GM21786 (cell line): ENCODE results near the gene PRUNE2.

Experiments
- ATAC-seq: cut with Tn5 transposase; IDR thresholded peaks from one replicate; pipeline ENCODE4 v1.9.1; 2021; ENCODE audit not compliant: unreplicated experiment

Gene PRUNE2

DNA sequence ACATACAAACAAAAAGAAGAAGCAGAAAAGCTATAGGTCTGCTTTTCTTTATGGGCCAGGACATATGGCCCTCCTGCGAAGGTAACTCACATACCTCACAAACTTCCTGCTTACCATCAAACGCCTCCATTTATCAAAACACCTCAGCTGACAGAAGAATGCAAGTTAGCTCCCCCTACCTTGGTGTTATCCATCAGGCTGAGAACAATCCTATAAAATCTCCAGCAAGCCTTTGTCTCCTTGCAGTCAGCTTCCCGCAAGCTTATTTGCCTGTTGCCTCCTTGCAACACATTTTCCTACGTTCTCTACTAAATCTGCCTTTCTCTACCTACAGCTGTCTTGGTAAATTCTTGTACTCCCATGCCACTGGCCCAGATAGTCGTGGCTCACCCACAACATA, 164.4 kb downstream of the PRUNE2 start:
- ATAC-seq = no peak

DNA sequence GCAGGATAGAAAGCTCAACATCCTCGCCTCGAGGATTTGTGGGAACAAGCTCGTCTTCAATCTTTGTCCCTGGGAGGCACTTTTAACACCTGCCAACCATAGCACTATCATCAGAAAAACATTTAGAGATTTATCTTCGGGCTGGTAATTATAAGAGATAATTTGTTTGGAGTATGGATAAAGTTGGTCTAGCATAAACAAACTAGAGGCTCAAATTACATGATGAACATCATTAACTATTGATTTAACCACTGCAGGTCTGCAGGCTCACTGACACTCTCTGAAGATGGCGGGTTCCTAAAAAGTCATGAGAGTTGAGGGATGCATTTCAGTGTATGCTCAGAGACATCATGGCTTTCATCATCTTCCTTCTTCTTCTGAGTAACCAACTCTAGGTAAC, 167.5 kb downstream of the PRUNE2 start:
- no peak for ATAC-seq

DNA sequence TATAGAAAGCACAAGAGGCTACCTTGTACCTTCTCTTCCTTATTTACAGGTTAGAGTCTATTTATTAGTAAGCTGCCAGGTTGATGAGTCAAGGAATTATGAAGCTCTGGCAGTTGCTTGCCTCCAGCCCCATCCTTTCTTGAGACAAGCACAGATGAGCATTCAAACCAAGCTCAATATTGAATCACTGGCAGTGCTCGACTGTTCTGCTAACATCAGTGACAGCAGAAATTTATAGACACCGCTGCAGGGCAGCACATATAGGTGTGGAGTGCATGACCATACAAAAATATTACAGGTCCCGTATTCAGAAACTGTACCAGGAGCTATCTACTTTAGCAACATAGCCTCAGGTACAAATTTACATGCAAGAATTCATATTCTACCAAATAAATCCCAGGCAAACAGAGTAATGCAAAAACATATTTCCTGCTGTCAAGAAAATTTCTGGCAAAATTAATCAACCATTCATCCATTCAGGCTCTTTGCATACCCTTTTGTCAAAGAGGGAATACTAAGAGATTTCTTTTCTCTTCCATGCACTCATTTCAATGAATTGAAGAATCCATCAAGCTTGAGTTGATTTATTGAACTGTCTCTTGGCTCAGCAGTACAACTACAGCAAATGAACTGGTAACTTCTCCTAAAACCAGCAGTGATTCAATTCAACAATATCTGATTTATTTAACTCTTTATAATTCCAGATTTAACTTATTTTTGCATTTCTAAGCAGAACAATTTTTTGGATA, 168.6 kb downstream of the PRUNE2 start:
- ATAC-seq = no peak

DNA sequence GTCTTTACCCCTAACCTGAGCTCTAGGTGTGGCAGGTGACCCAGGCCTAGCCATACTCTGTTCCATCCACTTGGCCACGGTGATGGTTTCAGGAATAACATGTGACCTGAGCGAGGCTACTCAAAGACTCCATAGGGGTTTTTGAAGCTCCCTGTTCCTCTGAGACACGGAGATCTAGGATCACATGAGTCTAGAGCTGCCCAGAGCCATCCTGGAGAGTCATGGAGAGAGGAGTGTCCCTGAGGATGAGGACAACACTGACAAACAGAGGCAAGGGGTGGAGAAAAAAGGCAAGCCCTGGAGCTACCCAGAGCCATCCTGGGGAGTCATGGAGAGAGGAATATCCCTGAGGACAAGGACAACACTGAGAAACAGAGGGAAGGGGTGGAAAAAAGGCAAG, 171.2 kb downstream of the PRUNE2 start:
- no peak for ATAC-seq

DNA sequence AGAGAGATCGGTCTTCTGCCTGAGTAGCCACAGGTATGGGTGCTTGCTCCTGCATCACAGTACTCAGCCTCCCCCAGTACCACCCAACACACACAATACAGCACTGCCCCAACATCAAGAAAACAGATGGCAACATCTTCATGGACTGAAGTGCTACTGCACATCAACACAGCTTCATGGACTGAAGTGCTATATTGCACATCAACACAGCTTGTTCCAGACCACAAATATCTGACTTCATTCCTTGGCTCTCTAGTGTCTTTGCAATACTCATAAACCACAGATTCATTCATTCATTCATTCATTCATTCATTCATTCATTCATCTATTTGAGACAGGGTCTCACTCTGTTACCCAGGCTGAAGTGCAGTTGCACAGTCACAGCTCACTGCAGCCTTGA, 172.8 kb downstream of the PRUNE2 start:
- no peak for ATAC-seq

DNA sequence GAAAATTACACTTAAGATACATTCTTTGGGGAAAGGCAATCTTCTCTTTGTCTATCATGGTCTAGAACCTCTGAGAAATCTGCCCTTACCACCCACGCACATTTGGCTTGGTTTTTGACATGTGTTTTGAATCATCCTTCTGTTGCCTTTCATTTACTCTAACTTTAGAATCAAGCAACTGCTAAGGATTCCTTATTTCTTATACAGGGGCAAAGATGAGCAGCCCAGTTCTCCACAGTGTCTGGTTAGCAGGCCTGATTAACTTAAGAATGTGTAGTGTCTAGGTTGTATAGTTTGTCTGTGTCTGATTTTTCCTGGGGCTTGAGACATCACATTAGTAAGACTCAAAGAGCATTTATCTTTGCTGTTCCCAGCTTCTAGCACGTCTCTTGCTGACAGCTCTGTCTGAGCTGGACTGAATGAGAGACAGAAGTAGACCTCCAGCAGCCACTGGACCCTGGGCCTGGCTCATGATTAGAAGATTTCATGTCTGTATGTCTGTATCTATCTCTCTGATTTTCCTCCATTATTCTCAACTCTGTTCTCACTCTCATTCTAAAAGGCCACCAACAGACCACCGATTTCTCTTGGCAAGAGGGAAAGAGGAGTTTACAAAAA, 173.5 kb downstream of the PRUNE2 start:
- no peak for ATAC-seq

DNA sequence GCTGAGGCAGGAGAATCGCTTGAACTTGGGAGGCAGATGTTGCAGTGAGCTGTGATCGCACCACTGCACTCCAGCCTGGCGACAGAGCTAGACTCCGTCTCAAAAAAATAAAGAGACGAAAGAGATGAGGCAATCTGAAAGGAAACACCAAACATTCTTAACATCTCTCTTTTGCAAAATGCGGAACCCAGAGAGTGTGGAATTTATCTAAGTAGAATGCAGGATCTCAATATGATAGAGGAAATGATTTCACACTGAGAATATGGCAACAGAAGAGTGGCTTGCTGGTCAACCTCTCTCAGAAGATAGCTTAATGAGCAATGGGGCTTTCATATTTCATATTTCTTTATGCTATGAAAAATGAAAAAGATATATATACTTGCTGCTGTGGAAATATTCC, 175.1 kb downstream of the PRUNE2 start:
- no peak for ATAC-seq

DNA sequence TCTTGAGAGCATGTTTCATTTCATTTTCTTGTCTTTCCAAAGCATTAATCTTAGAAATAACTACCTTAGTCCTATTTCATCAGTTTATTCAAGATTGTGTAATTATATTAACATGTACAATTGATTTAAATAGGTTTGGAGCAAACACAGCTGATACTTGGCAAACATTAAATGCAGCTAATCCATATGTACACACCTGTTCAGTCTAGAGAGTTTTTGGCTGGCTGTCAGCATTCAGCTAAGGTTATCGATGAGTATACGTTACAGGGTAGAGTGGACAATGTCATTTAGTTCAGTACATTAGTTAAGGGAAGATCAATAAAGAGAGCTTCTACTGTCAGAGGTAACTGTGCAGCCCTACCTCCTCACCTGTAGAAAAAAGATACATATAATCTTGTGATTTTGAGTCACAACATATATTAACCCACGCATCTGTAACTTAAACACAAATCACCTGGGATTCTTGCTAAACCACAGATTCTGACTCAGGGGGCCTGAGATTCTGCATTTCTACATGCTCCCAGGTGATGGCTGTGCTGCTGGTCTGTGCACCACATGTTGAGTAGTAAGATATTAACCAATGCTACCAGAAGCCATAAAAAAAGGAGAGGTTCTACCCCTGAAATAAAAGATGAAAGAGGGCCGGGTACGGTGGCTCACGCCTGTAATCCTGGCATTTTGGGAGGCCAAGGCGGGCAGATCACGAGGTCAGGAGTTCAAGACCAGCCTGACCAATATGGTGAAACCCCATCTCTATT, 175.8 kb downstream of the PRUNE2 start:
- ATAC-seq = no peak

DNA sequence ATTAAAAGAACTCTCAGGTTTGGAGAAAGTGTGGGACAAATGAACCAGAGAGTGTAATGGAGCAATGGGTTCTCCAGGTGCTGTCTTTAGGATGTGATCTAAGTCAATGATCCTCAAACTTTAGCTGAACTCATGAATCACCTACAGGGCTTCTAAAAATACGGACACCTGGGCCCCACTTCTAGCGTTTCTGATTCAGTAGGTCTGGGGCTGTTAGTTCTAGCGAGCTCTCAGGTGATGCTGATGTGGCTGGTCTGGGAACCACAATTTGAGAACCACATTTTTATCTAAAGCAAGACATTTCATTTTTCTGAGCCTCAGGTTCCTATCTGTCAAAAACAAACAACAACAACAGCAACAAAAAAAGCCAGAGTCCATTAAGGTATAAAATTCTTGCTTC, 176.8 kb downstream of the PRUNE2 start:
- ATAC-seq = no peak

DNA sequence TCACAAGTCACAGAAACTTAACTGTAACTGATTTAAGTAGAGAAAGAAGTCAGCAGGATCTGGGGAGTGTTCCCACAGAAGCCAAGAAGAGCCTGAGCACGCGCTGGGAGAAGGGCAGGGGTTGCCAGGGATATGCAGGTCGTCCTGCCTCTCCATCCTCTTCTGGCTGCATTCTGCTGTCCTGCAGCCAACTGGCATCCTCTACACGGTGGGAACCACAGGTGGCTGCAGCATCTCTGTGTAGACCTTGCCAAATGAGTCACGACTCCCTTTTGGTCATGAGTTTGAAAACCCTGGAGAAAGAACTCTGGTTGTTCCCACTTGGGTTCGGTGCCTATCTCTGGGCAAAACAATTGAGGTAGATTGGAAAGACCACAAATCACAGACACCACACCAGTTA, 180.0 kb downstream of the PRUNE2 start:
- ATAC-seq = no peak

DNA sequence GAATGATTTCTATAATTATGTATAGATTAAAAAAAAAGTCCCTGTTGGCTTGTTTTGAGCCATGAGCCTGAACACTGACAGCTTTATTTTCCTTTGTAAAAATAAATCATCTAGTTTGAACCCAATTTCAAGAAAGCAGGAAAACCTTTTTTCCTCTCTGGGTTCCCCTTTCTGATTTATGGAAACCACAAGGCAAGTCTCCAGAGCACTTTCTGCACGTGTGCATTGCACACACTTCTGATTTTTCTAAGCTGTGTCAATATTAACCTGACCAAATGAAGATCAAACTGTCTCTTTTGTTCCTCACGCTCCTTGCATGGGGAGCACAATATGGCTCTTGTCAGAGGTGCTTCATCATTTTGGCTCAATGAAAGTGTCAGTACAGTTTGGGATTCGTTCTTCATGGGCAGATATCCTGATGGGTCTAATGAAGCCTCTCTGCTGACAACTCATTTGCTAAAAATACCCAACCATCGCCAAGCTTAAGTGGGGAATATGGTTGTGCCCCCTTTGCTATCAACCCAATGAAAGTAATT, 180.8 kb downstream of the PRUNE2 start:
- no peak for ATAC-seq

DNA sequence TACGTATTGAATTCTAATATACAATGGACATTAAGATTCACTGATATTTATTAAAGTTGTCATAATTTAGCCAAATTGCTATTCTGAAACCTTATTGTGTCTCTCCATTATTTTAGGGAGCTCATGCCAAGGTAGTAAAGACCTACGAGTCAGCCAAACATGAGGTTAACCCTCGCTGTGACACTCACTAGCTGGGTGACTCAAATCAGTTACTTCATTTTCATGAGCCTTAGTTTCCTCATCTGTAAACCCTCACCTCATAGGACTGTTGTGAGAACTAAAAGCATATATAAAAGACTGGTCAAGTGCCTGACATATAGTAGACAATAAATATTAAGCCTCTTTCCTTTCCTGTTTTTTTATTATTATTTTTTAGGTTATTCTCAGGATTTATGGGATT, 185.7 kb downstream of the PRUNE2 start:
- ATAC-seq = no peak

DNA sequence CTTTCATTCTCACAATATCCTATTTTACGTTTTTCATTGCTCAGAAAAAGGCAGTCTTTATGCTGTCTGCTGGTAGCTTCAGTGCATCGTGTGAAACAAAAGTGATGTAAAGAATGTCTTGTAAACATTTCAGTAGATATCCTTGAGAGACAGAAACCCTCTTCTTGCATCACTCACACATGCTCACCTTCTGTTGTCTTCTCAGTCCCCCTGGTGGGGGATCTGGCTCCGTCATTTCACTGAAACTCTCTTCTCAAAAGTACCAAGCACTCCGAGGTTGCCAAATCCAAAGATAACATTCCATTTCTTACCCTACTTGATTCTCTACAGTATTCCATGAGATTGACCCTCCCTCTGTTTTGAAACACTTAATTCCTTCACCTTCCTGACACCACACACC, 187.7 kb downstream of the PRUNE2 start:
- ATAC-seq = no peak

DNA sequence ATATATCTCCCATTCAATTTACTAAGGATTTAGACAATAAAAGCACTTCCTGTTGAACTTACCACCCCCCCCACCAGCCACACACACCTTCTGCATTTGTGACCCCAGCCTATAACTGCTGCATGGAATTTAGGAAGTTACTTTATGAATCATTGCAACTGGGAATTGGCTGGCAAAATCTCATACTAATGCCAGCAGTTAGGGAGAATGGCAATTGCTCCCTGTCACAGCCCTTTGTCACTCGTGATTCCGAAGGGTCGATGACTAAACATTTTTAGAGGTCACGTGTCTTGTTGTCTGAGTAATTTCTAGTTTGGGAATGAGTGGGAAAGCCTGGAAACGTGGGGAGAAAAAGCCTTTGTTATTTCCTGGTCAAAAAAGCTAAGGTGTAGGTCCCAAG, 188.3 kb downstream of the PRUNE2 start:
- ATAC-seq = no peak

DNA sequence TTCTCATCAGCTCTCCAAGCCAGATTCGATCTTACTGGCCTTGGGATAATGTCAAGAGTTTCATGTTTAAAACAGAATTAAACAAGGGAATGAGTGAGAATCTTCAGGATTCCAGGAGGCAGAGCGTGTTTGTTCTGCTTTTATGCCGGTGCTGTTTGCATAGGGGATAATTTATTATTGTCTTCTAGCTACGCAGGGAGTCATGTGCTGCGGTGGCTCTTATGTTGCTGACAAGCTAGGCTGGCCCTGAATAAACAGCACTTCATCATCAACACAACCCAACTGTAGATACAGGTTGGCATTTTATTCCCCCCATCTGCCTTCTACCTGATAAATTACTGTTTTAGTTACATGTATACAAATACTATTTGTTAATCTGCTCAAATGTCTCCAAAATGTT, 188.7 kb downstream of the PRUNE2 start:
- no peak for ATAC-seq

DNA sequence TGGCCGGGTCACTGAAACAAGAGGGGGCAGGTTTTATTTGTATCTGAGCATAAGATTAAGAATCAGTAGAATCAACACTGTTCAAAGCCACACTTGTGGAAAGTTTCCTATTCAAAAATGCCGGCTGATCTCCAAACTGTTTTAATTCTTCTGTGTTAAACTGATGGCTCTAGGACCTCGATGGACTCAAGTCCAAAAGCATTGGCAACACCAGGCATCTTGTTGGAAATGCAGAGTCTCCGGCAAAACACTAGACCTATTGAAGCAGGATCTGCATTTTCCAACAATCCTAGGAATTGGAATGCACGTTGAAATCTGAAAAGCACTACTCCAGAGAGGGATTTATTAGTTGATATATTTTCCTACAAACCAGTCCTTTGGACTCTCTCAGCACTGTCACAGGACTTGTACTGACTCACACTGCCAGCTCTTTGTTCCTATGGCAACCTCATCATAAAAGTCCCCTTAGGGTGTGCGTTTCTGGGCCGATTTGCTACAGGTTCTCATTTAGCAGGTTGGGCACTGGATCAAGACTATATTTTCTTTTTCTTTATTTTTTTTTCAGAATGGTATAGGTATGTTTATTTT, 189.7 kb downstream of the PRUNE2 start:
- no peak for ATAC-seq

DNA sequence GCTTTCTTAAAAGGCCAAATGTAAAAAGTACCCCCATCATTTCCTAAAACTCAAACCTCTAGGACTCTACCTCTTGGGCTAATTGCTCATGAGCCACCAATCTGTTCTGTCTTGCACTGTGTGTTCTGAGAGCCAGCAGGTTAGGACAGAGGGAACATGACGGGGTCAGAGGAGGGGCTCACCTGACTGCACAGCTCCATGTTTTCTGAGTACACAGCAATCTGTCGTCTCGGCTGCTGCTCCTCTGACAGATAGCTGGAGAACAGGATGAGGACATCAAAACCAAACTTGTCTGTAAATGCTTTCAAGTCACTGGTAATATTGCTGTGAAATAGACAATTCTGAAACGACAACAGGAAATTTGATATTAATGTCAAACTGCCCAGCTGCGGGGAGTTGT, 192.5 kb downstream of the PRUNE2 start:
- ATAC-seq = no peak

DNA sequence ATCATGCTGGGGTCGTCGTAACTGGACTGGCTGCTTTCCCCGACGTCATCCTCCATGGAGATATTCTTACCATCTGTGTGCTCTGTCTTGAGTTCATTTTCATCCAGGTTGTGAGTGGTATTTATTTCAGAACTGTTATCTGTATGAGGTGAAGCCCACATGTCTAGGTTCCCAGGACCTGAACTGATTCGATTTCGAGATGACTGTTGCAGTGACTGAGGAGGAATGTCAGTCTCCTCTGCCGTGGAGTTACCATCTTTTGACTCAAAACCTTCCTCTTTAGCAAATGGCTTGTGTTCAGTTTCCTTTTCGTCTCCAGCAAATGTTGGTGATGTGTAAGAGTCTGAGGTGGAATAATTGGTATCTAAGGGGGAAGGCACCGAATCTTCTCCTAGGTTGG, 196.9 kb downstream of the PRUNE2 start:
- ATAC-seq = no peak

DNA sequence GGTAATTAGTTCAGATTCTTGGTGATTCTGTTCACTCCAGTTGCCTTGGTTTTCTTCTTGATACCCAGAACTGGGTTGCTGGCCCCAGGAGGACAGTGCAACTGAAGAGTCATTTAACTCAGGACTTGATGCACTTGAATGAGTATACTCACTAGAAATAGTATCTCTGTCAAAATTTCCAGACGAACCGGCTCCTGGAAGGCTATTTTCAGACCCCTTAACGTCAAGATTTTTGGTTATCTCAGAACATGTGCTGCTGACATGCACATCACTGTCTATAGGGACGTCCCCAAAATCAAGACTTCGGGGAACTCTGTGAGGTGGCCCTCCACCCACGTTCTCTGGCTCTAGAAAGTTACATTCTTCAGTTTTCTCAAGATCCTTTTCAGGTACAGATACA, 198.4 kb downstream of the PRUNE2 start:
- no peak for ATAC-seq

DNA sequence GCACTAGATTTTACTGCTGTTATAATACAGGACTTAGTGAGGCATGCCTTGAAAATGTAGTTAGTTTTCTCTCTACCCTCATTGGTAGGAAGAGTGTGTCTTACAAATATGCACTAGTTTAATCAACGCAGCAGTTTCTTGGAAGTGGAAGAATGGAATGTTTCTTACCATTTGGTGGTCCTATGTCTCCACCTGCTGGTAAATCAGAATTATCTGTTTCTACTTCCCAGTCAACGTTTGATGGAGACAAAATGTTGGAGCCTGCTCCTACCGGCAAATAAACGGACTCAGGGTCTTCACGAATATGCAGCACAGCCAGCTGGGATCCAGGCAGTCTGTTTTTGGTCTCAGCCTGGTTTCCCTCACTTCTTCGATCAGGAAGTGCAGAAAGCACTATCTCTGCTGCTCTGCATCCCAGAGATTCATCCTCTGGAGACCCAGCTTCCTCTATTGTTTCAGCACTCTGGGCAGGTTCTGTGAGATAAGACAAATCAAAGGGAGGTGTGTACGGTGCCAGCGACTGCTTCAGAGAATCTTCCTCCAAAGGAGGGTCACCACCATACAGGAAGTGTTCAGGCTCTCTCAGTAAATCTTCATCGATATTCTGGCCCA, 201.2 kb downstream of the PRUNE2 start:
- ATAC-seq = no peak

DNA sequence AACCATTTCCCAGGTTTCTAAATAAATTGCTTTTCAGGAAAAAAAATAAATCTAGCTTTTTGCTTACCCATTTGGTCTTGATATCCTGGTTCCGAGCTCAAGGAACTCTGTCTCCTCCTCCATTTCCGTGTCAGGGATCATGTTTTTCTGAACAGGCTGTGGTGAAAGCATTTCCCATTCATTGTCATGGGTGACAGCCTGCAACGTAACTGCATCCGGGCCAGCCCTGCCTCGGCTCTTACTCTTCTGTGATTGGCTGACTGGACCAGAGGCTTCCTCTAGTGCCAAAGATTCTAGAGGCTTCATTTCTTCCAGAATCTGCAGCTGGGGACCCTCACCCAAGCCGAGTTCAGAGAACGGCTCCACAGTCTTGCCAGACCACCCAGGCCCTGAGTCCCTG, 202.6 kb downstream of the PRUNE2 start:
- no peak for ATAC-seq
